ENCODE data around the gene RPS27A. TPM values are rescaled to one million over a fixed set of nuclear protein-coding genes. Genes with fewer than 3 reads are reported as not detected.
"Not testable (repeated sequence)": the region's sequence is repeated elsewhere in the genome, so short reads cannot be mapped to it uniquely, and the experiment has no call there.

RPS27A gene
- polyA plus RNA-seq (2013, experiment 1 of 2; ENCODE audit: insufficient read length), result 1,346 TPM
- 1,402 TPM for polyA plus RNA-seq (2013, experiment 2 of 2; ENCODE audit: insufficient read length)

DNA sequence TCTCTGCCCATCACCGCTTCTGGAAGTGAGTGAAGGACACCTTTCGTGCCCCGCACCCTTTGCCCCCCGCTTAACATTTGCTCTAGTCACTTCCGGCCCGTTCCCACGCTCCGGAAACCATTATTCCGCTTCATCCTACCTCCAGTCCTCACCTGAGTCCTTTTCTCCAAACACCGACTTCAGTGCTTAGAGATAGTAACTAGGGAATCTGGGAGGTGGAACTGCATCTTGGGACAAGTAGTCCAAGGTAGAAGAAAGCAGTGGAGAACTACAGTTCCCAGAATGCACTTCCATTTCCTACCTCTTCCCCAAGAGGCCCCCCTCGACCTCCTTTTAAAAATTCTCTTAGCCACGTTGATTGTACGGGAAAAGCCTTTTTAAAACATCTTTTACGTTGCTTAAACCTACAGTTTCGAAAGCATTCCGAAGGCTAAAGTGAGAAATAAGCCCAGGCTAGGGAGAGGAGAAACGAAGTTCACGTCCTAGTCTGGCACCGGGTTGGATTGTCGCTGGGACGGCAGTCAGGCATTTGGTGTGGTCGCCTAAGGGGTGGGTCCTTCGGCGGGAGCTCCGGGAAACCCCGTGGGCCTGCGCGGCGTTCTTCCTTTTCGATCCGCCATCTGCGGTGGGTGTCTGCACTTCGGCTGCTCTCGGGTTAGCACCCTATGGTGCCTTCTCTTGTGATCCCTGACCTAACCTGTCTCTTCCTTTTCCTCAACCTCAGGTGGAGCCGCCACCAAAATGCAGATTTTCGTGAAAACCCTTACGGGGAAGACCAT lies at the start of gene RPS27A, which contains the start of gene CLHC1:
Gene RPS27A, plus strand, starts transcription at position 605 of the 779 bp plus-strand sequence. Its CDS starts 137 bp downstream, at position 742.
Gene CLHC1, minus strand, starts transcription at position 210 of the 779 bp plus-strand sequence. CDS start 9,882 bp downstream, outside the sequence.
- peak; percentile 94 for DNase-seq

DNA sequence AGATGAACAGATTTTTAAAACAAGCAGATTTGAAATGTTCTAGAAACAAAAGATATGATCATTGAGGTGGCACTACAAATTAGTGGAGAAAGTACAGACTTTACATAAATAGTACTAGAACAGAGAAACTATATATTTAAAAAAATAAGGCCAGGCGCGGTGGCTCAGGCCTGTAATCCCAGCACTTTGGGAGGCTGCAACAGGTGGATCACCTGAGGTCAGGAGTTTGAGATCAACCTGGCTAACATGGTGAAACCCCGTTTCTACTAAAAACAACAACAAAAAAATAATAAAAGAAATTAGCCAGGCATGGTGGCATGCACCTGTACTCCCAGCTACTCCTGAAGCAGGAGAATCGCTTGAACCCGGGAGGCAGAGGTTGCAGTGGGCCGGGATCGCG lies 45.7 kb upstream of the RPS27A start:
- DNase-seq, result not testable (repeated sequence)

DNA sequence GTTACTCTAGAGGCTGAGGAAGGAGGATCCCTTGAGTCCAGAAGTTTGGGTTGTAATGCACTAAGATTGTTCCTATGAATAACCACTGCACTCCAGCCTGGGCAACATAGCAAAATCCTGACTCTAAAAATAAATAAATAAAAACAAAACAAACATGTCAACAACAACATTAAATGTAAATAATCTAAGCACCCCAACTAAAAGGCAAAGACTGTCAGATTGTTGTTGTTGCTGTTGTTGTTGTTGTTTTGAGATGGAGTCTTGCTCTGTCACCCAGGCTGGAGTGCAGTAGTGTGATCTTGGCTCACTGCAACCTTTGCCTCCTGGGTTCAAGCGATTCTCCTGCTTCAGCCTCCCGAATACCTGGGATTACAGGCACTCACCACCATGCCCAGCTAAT lies 40.6 kb upstream of the RPS27A start:
- not testable (repeated sequence) for DNase-seq

DNA sequence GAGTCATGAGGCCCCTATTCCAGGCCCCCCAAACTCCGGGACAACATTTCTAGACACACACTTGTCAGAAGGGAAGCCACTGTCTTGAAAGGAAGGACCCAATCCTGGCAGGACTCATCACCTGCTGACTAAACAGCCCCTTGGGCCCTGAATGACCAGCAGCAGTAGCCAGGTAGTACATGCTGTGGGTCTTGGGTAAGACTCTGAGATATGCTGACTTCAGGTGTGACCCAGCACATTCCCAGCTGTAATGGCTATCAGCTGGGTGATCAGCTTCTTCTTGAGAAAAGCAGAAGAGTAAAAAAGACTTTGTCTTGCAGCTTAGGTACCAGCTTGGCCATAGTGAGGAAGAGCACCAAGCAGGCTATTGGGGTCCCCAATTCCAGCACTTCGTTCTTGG lies 36.0 kb upstream of the RPS27A start:
- DNase-seq, result no peak

DNA sequence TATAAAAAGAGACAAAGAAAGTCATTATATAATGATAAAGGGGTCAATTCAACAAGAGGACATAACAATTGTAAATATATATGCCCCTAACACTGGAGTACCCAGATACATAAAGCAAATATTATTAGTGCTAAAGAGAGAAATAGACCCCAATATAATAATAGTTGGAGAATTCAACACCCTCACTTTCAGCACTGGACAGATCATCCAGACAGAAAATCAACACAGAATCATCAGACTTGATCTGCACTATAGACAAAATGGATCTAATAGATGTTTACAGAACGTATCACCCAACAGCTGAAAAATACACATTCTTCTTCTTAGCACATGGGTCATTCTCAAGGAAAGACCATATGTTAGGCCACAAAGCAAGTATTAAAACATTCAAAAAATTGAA lies 32.1 kb upstream of the RPS27A start:
- no peak for DNase-seq

DNA sequence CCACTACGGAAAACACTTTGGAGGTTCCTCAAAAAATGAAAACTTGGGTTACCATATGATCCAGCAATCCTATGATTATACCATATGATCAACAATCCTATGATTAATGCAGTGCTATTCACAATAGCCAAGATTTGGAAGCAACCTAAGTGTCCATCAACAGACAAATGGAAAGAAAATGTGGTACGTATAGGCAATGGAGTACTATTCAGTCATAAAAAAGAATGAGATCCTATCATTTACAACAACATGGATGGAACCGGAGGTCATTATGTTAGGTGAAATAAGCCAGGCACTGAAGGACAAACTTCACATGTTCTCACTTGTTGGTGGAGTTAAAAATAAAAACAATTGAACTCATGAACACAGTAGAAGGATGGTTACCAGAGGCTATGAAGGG lies 28.0 kb upstream of the RPS27A start:
- no peak for DNase-seq

DNA sequence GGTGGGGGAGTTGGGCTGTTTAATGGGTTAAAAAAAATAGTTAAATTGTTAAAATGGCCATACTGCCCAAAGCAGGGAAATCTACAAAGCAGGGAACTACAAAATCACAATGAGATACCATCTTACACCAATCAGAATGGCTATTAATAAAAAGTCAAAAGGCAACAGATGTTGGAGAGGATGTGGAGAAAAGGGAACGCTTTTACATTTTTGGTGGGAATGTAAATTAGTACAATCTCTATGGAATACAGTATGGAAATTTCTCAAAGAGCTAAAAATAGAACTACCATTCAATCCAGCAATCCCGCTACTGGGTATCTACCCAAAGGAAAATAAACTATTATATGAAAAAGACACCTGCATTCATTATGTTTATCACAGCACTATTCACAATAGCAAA lies 27.5 kb upstream of the RPS27A start:
- DNase-seq, result no peak

DNA sequence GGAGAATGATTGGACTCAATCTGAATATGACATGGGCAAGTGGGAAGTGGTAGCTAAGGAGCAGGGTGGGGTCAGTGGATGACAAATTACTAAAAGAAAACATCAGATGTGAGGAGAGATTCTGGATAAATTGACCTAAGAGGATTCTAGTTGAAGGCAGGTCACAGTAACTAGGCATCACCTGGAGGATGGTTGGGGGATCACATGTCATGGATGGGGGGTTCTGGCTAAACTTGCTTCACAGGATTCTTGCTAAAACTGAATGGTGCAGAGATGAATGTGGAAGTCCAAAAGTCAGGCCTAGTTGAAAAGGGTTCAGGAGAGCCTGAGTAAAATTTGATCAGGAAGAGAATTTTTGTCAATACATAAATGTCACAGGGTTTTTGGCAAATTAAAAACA lies 18.7 kb upstream of the RPS27A start:
- DNase-seq, result no peak

DNA sequence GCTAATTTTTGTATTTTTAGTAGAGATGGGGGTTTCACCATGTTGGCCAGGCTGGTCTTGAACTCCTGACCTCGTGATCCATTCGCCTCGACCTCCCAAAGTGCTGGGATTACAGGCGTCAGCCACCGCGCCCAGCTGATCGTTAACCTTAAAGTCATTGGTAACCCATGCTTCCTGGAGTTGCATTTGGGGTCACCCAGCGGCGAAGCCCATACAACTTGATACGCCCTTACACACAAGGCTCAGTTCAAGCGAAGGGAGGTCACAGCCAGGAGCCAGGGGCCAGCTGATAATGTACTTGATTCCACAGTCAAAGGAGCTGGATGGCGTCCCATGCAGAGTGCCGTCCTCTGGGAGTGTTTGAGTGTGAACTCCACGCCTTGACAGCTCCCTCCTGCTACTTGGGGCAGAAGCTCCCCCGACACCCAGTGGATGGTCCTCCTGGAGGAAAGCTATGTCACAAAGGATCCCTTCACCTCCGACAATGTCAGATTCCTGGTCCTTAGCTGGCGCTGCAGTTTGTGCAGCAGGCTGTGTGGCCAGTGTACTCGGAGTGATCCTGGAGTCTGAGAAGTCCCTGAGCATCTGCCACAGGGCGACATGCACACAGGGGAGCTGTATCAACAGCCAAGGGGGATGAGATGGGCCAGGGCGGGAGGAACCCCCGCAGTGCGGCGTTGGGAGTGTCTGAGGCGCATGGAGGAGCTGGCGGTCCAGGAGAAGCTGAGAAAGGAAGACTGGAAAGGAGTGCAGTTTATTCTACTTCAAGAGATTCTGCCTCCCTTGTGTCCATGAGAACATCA lies 8.3 kb upstream of the RPS27A start:
- DNase-seq, result no peak

DNA sequence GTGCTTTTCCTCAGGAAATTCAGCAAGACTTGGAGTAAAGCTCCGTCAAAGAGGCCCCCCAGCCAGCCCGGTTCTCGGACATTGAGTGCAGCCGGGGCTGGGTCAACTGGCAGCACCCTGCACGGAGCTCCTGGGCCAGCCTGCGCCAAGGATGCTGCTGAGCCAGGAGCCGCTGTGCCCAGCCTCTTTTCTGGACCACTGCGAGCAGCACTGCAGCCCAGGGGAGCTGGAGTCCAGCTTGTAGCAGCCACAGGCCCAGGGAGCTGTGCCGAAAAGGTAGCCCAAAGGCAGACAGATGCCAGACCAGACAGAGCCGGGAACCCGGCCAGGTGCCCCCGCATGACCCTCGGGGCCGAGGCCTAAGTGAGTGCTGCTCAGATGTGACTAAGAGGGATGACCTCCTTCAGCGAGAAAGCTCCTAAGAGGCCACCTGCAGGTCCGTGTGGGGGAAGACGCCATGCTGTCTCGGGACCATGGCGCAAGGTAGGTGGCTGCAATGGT lies 7.7 kb upstream of the RPS27A start:
- DNase-seq, result no peak

DNA sequence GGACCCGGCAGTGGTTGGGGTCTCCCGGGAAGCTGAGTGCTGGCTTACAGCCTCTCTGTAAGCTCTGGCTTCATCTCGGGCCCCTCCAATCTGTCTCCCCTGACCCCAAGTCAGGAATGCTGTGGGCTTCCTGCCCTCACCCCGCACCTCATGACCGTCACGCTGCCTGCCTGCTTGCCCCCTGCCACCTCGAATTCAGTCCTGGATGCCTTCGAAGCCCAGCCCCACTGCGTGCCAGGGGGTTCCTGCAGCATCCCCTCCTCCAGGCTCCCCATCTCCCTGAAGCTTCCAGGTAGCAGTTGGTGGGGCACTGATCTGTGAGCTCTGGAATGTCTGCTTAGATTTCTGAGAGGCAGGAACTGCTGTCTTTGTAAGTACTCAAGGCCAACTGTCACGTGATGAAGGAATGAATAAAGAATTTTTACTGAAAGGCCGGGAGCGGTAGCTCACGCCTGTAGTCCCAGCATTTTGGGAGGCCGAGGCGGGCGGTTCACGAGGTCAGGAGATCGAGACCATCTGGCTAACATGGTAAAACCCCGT lies 6.9 kb upstream of the RPS27A start:
- DNase-seq, result no peak

DNA sequence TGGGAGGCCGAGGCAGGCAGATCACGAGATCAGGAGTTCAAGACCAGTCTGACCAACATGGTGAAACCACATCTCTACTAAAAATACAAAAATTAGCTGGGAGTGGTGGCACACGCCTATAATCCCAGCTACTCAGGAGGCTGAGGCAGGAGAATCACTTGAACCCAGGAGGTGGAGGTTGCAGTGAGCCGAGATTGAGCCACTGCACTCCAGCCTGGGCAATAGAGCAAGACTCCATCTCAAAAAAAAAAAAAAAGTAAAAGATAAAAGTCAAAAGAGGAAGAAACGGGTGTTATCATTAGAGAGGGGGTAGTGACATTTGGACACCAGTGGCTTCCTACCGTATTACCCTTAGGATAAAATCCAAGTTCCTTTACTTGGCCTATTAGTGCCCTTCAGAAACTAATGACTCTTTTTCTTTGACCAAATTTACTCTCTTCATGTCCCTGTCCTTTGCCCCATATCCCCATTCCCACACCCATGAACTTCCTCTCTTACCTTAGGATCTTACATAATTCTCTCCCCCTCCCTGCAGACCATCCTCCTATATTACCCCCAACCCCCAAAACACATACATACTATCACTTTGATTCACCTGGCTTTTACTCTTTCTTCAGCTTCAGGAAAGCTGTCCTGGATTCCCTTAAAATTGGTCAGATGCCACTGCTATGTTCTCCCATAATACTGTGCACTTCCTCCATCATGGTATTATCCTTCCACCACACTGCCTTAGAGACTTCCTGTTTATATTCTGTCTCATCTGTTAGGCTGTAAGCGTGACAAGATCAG lies 4.9 kb upstream of the RPS27A start:
- not testable (repeated sequence) for DNase-seq

DNA sequence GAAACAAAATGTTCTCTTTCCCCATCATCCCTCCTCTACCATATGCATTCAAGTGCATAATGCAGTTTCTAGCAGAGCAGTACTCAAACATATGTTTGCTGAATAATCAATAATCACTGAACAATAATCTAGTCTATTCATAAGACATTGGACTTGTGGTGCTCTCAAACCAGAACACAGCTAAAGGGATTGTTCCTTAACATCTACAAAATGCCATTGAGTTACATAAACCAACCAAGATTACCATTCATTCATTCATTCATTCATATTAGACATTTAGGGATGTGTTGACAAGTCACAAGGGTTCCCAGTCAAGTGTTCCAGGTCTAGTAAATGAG lies 4.3 kb upstream of the RPS27A start:
- no peak for DNase-seq

DNA sequence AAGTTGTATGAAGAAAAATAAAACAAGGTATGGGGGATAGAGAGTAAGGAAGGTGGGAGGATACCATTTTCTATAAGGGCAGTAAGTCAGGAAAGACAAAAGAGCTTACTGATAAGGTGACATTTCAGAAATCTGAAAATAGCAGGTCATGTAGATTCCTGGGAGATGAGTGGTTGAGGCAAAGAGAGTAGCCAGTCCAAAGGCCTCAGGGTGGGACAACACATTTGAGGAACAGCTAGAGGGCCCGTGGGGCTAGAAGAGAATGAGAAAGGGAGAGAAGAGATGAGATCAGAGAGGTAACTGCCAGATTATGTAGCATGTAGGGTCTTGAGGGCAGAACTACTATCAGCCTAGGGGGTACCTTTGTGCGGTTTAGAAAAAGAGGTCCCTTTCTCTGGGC lies 3.3 kb upstream of the RPS27A start:
- DNase-seq, result no peak

DNA sequence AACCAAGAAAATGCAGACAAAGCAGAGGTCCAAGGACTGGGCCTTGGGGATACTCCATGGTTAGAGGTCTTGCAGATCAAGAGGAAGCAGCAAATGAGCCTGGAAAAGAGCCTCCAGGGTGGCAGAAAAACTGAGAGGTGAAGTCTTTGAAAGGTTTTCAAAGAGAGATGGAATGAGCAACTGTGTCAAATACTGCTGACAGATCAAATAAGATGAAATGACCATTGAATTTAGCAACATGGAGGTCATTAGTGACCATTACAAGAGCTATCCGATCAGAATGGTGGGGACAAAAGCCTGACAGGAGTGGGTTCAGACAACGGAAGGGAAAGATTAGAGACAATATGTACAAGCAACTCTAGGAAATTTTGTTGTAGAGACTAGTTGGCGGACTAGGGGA lies 1.9 kb upstream of the RPS27A start:
- DNase-seq, result no peak

DNA sequence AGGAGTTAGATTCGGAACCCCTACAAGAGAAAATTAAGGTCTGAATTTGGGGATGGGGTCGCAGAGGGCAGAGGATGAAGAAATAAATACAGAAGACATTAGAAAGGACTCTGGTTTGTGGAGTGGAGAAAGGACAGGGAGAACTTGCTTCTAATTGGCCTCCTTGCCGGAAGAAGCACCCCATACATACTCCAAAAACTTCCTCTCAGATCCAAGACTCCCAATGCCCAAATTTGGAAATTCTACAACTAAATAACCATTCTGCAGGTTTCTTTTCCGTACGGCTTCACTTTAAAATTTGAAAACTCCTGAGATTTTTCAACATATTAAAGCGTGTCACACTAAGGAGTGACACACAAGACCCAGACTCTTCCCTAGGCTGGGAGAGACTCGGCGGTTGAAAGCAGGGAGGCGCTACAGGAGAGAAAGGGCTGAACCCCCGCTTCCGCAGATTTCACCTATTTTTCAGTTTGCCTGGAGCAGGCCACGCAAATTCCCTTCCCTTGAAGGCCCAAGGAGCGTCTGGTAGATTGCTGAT lies 873 bp upstream of the RPS27A start:
- DNase-seq, result peak; percentile 27

DNA sequence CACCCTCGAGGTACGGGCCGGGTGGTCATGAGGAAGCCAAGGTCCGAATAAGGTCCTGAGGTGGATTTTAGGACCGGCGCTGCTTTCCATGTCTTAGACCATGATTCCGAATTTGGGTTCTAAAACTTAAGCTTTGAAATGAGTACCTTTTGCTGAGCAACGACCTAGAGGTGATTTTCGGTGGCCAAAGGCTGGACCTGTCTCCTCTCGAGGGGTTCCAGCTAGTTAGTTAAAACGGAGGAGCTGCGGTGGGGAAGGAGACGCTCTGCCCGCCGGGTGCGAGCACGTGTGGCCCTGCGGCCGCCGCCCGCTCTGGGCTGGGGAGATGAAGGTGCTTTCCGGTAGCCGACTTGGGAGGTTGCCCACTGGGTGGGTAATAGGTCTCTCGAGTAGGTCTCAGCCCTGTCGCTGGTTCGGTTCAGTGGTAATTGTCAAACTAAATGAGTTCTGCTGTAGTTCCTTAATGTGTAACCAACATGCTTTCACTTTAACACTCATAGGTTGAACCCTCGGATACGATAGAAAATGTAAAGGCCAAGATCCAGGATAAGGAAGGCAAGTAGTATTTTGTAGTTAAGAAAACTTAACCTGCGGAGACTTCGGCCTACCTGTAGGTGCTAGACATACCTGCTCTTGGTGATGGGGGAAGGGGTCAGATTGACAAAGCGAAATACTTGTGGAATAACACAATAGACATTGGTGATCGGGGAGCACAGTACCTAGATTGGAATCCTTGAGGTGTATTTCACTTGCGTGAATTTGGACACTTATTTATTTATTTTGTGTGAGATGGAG lies 572 bp downstream of the RPS27A start:
- no peak for DNase-seq

DNA sequence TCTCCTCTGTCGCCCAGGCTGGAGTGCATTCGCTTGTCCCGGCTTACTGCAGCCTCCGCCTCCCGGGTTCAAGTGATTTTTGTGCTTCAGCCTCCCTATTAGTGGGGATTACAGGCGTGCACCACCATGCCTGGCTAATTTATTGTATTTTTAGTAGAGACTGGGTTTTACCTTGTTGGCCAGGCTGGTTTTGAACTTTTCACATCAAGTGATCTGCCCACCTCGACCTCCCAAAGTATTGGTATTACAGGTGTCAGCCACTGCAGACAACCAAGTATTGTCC lies 1.1 kb downstream of the RPS27A start:
- no peak for DNase-seq

DNA sequence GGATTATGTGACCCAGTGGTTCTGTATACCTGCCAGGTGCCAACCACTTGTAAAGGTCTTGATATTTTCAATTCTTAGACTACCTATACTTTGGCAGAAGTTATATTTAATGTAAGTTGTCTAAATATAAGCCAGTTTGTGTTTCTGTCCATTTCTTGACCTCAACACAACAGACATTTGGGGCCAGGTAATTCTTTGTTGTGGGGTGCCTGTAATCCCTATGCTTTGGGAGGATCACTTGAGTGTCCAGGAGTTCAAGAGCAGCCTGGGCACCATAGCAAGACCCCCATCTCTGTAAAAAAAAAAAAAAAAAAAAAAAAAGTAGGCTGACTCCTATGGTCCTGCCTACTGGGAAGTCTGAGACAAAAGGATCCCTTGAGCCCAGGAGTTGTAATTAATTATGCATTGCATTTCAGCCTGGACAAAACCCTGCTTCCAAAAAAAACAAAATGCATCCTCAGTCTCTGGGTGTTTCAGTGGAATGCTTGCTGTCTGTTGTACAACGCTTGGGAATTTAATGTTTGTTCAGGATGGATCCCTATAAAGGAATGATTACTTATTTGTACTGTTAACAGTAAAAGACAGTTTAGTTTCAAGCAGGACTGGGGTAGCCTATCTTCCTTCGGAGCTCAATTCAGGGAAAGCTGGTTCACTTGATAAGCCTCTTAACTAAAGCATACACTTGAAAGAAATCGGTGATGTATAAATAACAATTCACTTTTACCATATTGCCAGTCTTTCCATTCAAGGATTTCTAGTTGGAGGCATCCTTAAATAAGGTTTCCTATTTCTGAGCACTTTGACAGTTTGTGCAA lies 3.4 kb downstream of the RPS27A start:
- no peak for DNase-seq

DNA sequence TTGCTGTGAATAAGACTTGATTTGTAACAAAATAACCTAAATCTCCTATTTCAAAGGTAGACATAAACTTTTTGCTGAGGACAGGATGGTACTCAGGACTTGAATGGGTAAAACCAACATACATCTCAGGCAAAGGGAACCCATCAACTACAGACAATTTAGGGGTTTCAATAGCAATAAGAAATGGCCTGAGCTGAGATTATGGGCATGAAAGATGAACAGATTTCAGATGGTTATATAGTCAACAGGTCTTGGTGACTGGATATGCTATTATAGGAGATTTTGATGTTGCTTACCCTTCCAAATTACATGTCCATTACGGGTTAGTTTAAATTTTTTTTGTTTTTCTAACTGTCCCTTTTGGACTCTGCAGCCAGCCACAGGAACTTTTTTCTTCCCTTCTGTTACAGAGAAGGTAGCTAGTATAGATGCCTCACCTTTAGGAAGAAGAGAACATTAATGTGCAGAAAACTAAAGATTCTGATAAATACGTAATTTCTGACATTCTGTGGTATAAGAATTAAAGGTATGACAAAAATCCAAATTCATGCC lies 4.6 kb downstream of the RPS27A start:
- no peak for DNase-seq

All from fibroblast of skin of scalp (primary cell).